PC-9 (cell line): ENCODE results near the gene CFAP61.

Source experiments
- EZH2 ChIP-seq: fragments of 200-600 bp; sonication (generic); IDR thresholded peaks from 2 replicates; pipeline ENCODE4 v1.8.0; 2017; ENCODE audit warnings: antibody characterized with exemption, low read depth
- TF ChIP-seq, protein P1 (sequence below): fragments of 200-600 bp; sonication (generic); conservative IDR thresholded peaks from 2 replicates; pipeline ENCODE4 v1.6.1; 2017; ENCODE audit warnings: mixed run types, antibody characterized with exemption, mild to moderate bottlenecking, moderate library complexity

GRCh38 chr20:20366876-20367574, 314.7 kb downstream of the CFAP61 start:
- TF ChIP-seq, protein P1, sequence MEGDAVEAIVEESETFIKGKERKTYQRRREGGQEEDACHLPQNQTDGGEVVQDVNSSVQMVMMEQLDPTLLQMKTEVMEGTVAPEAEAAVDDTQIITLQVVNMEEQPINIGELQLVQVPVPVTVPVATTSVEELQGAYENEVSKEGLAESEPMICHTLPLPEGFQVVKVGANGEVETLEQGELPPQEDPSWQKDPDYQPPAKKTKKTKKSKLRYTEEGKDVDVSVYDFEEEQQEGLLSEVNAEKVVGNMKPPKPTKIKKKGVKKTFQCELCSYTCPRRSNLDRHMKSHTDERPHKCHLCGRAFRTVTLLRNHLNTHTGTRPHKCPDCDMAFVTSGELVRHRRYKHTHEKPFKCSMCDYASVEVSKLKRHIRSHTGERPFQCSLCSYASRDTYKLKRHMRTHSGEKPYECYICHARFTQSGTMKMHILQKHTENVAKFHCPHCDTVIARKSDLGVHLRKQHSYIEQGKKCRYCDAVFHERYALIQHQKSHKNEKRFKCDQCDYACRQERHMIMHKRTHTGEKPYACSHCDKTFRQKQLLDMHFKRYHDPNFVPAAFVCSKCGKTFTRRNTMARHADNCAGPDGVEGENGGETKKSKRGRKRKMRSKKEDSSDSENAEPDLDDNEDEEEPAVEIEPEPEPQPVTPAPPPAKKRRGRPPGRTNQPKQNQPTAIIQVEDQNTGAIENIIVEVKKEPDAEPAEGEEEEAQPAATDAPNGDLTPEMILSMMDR: no peak
- no peak for TF ChIP-seq EZH2
